Endothelial cell of umbilical vein (primary cell): ENCODE measurements around the gene IFI44L. TPM values are rescaled to one million over a fixed set of nuclear protein-coding genes. Genes with fewer than 3 reads are reported as not detected.

ENCODE experiments used
- BruUV-seq: library from RNA; stranded (reverse); fragments of 400-500 nt; replicated peaks from 2 replicates; lab custom pipeline; 2021; lab: Mats Ljungman, UMichigan
- CTCF ChIA-PET: fragments of 300-600, 350-600 bp; sonication (Branson Sonifier 250); formaldehyde crosslinking; loops from one replicate; lab custom pipeline; 2021; ENCODE audit warnings: antibody characterized with exemption, inconsistent platforms; lab: Charles Lee
- POLR2A ChIA-PET: fragments of 300-600, 350-600 bp; sonication (Branson Sonifier 250); formaldehyde crosslinking; loops from one replicate; lab custom pipeline; 2021; ENCODE audit warnings: antibody characterized with exemption, inconsistent platforms; lab: Charles Lee
- DNase-seq: peaks from one replicate; pipeline ENCODE4 v3.0.0-alpha.2; 2011; ENCODE audit warnings: low read depth, low spot score
- FAIRE-seq: peaks from 2 replicates; lab custom pipeline; 2011; peaks lifted over from hg19 to GRCh38; lab: Jason Lieb, UNC
- H2AFZ ChIP-seq: 2 replicates; pipeline ENCODE4 v1.6.0; 2012; ENCODE audit warnings: low read depth, low read length, control low read depth, inconsistent platforms
- H3K27ac ChIP-seq: 2 replicates; pipeline ENCODE4 v1.5.1; 2011; ENCODE audit warnings: low read depth, mild to moderate bottlenecking, control low read depth, low read length, moderate library complexity; ENCODE audit not compliant: insufficient read depth
- H3K27me3 ChIP-seq, 2 experiments: 2 replicates each; pipeline versions ENCODE4 v1.6.0 to v1.6.1; 2011; ENCODE audit warnings: low read length in 2 of 2, mixed read lengths in 1 of 2; ENCODE audit not compliant: control insufficient read depth in 2 of 2, insufficient read depth in 2 of 2
- H3K36me3 ChIP-seq, 2 experiments: 2 replicates in 1 of 2; 3 replicates in 1 of 2; pipeline ENCODE4 v1.5.1; 2011; ENCODE audit warnings: low read length in 2 of 2, mild to moderate bottlenecking in 1 of 2, moderate library complexity in 1 of 2; ENCODE audit not compliant: control insufficient read depth in 2 of 2, insufficient read depth in 2 of 2; ENCODE audit errors: extremely low read depth in 1 of 2
- H3K4me1 ChIP-seq: 3 replicates; pipeline ENCODE4 v1.5.1; 2011; ENCODE audit warnings: mild to moderate bottlenecking, low read length; ENCODE audit not compliant: control insufficient read depth, insufficient read depth; ENCODE audit errors: extremely low read depth
- H3K4me2 ChIP-seq: 2 replicates; pipeline ENCODE4 v1.6.1; 2011; ENCODE audit warnings: low read length, control low read depth, mixed read lengths; ENCODE audit not compliant: insufficient read depth
- H3K4me3 ChIP-seq, 3 experiments: fragments of 200-600 bp in 1 of 3; sonication (generic), shearing (Covaris generic) in 1 of 3; replicated peaks in 1 of 3; 2 replicates each; pipeline ENCODE4 v1.5.1; 2011 to 2016; ENCODE audit warnings: control low read depth in 3 of 3, low read length in 3 of 3, mild to moderate bottlenecking in 2 of 3, inconsistent platforms in 1 of 3, low read depth in 1 of 3, moderate library complexity in 1 of 3; ENCODE audit not compliant: insufficient read depth in 1 of 3
- H3K79me2 ChIP-seq: 2 replicates; pipeline ENCODE4 v1.6.0; 2012; ENCODE audit warnings: low read length, inconsistent platforms; ENCODE audit not compliant: control insufficient read depth, insufficient read depth
- H3K9ac ChIP-seq: replicated peaks from 2 replicates; pipeline ENCODE3; 2011; ENCODE audit warnings: low read length, control low read depth; ENCODE audit not compliant: insufficient read depth; ENCODE audit errors: extremely low read depth
- H3K9me1 ChIP-seq: replicated peaks from 3 replicates; pipeline ENCODE4 v1.6.0; 2011; ENCODE audit warnings: mild to moderate bottlenecking, low read length; ENCODE audit not compliant: control insufficient read depth, insufficient read depth; ENCODE audit errors: extremely low read depth
- H3K9me3 ChIP-seq: replicated peaks from 2 replicates; pipeline ENCODE4 v1.5.1; 2012; ENCODE audit warnings: low read length, inconsistent platforms; ENCODE audit not compliant: control insufficient read depth, insufficient read depth
- H4K20me1 ChIP-seq: replicated peaks from 2 replicates; pipeline ENCODE3; 2011; ENCODE audit warnings: mild to moderate bottlenecking, low read length; ENCODE audit not compliant: control insufficient read depth, insufficient read depth; ENCODE audit errors: extremely low read depth
- CTCF ChIP-seq, 2 donors: IDR thresholded peaks; 1 replicate in 1 of 2; 2 replicates in 1 of 2; pipeline ENCODE4 v1.5.1; 2011; ENCODE audit warnings: low read length in 2 of 2, mild to moderate bottlenecking in 2 of 2, moderate library complexity in 2 of 2, control low read depth in 1 of 2, inconsistent platforms in 1 of 2, low read depth in 1 of 2; ENCODE audit not compliant: insufficient read depth in 1 of 2; ENCODE audit errors: extremely low read depth in 1 of 2
- EZH2 ChIP-seq: IDR thresholded peaks from 2 replicates; pipeline ENCODE4 v1.6.1; 2012; ENCODE audit warnings: borderline replicate concordance, low read depth, mild to moderate bottlenecking, moderate library complexity, low read length, inconsistent platforms; ENCODE audit not compliant: severe bottlenecking
- FOS ChIP-seq: IDR thresholded peaks from 2 replicates; pipeline ENCODE4 v1.6.1; 2011; ENCODE audit warnings: mild to moderate bottlenecking, low read length, moderate library complexity, borderline replicate concordance; ENCODE audit not compliant: insufficient read depth
- GATA2 ChIP-seq: IDR thresholded peaks from 2 replicates; pipeline ENCODE4 v1.7.0; 2011; ENCODE audit warnings: low read depth, mild to moderate bottlenecking, moderate library complexity, mixed read lengths, low read length; ENCODE audit not compliant: insufficient read length, insufficient read depth
- JUN ChIP-seq: IDR thresholded peaks from 2 replicates; pipeline ENCODE4 v1.6.1; 2011; ENCODE audit warnings: borderline replicate concordance, low read depth; ENCODE audit not compliant: insufficient read length, insufficient read depth
- MAX ChIP-seq: IDR thresholded peaks from 2 replicates; pipeline ENCODE4 v1.6.1; 2011; ENCODE audit not compliant: insufficient read depth, insufficient read length
- MYC ChIP-seq: IDR thresholded peaks from one replicate; pipeline ENCODE4 v1.6.1; 2011; ENCODE audit warnings: mild to moderate bottlenecking, low read depth, low read length
- POLR2A ChIP-seq: IDR thresholded peaks from 2 replicates; pipeline ENCODE4 v1.6.1; 2012; ENCODE audit warnings: low read depth, mild to moderate bottlenecking, control low read depth, low read length
- POLR2AphosphoS5 ChIP-seq: IDR thresholded peaks from 2 replicates; pipeline ENCODE4 v1.6.1; 2012; ENCODE audit warnings: low read depth, mild to moderate bottlenecking, control low read depth, low read length, moderate library complexity; ENCODE audit not compliant: insufficient read depth
- dilution Hi-C: fragments of 300-500 bp; cut with MboI; formaldehyde crosslinking; loops from one replicate; pipeline ENCODE4 v1.15.0; 2019; ENCODE audit warnings: low sequenced_read_pairs; ENCODE audit not compliant: extremely low pct_ligation_motif_present
- intact Hi-C: fragments of 100-400 bp; cut with micrococcal nuclease; formaldehyde crosslinking; loops from one replicate; pipeline ENCODE4 v1.10.0; 2022
- polyA plus RNA-seq, 4 experiments: library from polyadenylated mRNA; depleted of rRNA in 3 of 4; stranded (reverse) in 3 of 4; unstranded in 1 of 4; fragments of >200 nt; gene quantifications; 2 replicates each; pipeline versions ENCODE4 v1.2.1 to v1.2.3, GENCODE V29; 2011 to 2012; ENCODE audit warnings: missing spikeins in 1 of 4
- total RNA-seq: library from RNA; stranded (reverse); gene quantifications from 2 replicates; pipeline ENCODE4 v1.2.3, GENCODE V29; 2021

IFI44L gene
- total and polyA plus RNA-seq, 2 donors (not counting 3 experiments of a cell fraction or from before 2014, with no cell fraction given), result 2.8 to 2.9 TPM

GRCh38 chr1:78630600-78630999 lies 10.4 kb downstream of the IFI44L start:
- ChIA-PET CTCF (no interaction called here), POLR2A (no interaction called here)
- Histone ChIP-seq H3K9me3 (no peaks in the 10 kb centered on the region), H3K4me2 (no peak overlapping the region), H3K27ac (no peak overlapping the region), H2AFZ (no peak overlapping the region), H3K79me2 (no peaks in the 10 kb centered on the region), H3K9ac (no peak overlapping the region), H3K36me3 (no peaks in the 10 kb centered on the region), H3K27me3 (no peaks in the 10 kb centered on the region), H3K4me3 (no peak overlapping the region), H3K4me1 (no peaks in the 10 kb centered on the region), H4K20me1 (no peaks in the 10 kb centered on the region), H3K9me1 (no peaks in the 10 kb centered on the region)
- BruUV-seq, result no TSS peak
- FAIRE-seq (no peak), DNase-seq (no peak)
- TF ChIP-seq MYC (no peak), POLR2A (no peak), EZH2 (no peak), POLR2AphosphoS5 (no peak), GATA2 (no peak), JUN (no peak), CTCF (IDR thresholded peaks at IDR 0.05; ENCODE audit: extremely low read depth in 1 of 2, insufficient read depth in 1 of 2, low read depth in 1 of 2, low read length in 2 of 2) (no peak), MAX (no peak), FOS (no peak)
- intact Hi-C loops (no loop called here), dilution Hi-C loops (no loop called here)
